ENCODE data around the gene ZNF415. TPM values are rescaled to one million over a fixed set of nuclear protein-coding genes. Genes with fewer than 3 reads are reported as not detected.
A peak's percentile ranks its signal among the peaks of the same experiment; 100 is the strongest.

ZNF415 gene
- total and polyA plus RNA-seq, 9 of the 15 experiments (the other 6 are each of a cell fraction or from before 2014, with no cell fraction given): 0.06 to 0.82 (median 0.14) TPM; not detected in 2

DNA sequence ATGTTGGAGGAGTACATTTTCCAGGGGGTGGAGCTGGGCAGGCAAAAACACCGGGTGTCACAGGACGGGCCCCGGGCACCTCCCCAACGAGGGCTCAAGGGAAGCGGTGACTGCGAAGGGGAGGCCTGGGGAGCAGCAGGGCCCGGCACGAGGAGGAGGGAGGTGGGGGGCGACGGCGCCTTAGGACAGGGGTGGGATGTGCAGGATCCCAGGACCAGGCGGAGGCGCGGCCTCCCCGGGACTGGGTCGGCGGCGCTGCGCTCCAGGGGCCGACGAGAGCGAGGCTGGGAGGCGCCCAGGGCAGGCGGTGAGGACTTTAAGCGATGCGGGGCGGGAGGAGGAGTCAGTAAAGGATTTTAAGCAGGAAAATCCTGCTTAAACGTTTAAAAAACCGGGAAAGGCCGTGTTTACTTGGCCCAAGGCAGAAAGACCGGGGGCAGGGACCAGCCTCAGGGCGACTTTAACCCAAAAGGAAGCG, 29.9 kb downstream of the ZNF415 start (continued):
- TF ChIP-seq MGA (IDR thresholded peaks at IDR 0.05) (peak; percentile 50; the same call in 1 of the 2 replicates), HEY1 (CRISPR knock-in tag; IDR thresholded peaks at IDR 0.05; ENCODE audit: borderline replicate concordance) (no peak), MTA2 (IDR thresholded peaks at IDR 0.05; ENCODE audit: low read depth) (no peak), HDAC3 (IDR thresholded peaks at IDR 0.05; ENCODE audit: borderline replicate concordance, partially characterized antibody) (no peak), E2F6 (IDR thresholded peaks at IDR 0.05; ENCODE audit: borderline replicate concordance in 1 of 2, extremely low read depth in 1 of 2, insufficient read depth in 1 of 2, insufficient read length in 1 of 2, low read depth in 1 of 2, low read length in 1 of 2, poor library complexity in 1 of 2, severe bottlenecking in 1 of 2) (peak in 1 of 2 experiments; percentile 41), L3MBTL2 (IDR thresholded peaks at IDR 0.05) (peak; percentile 26; the same call in 1 of the 2 replicates), ZSCAN29 (IDR thresholded peaks at IDR 0.05) (no peak), U2AF2 (optimal IDR thresholded peaks at IDR 0.05; ENCODE audit: low read depth, low read length) (no peak), KLF16 (IDR thresholded peaks at IDR 0.05) (no peak)
- TF ChIP-seq, protein P1, sequence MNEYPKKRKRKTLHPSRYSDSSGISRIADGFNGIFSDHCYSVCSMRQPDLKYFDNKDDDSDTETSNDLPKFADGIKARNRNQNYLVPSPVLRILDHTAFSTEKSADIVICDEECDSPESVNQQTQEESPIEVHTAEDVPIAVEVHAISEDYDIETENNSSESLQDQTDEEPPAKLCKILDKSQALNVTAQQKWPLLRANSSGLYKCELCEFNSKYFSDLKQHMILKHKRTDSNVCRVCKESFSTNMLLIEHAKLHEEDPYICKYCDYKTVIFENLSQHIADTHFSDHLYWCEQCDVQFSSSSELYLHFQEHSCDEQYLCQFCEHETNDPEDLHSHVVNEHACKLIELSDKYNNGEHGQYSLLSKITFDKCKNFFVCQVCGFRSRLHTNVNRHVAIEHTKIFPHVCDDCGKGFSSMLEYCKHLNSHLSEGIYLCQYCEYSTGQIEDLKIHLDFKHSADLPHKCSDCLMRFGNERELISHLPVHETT (CRISPR knock-in tag; conservative IDR thresholded peaks at IDR 0.05 in 1 of 2, IDR thresholded peaks at IDR 0.05 in 1 of 2): 0 out of 4 replicates have a peak, but pooled peaks of 1 of the 2 experiments have one; percentile 37

Measured in K562 (cell line).